ENCODE results near the gene AURKAIP1. TPM values are rescaled to one million over a fixed set of nuclear protein-coding genes. Genes with fewer than 3 reads are reported as not detected.
"Not testable (repeated sequence)": the region's sequence is repeated elsewhere in the genome, so short reads cannot be mapped to it uniquely, and the experiment has no call there.

Gene AURKAIP1
- total RNA-seq, 4 donors from 2014 or later: 13.2 to 75.8 (median 31.1) TPM

DNA sequence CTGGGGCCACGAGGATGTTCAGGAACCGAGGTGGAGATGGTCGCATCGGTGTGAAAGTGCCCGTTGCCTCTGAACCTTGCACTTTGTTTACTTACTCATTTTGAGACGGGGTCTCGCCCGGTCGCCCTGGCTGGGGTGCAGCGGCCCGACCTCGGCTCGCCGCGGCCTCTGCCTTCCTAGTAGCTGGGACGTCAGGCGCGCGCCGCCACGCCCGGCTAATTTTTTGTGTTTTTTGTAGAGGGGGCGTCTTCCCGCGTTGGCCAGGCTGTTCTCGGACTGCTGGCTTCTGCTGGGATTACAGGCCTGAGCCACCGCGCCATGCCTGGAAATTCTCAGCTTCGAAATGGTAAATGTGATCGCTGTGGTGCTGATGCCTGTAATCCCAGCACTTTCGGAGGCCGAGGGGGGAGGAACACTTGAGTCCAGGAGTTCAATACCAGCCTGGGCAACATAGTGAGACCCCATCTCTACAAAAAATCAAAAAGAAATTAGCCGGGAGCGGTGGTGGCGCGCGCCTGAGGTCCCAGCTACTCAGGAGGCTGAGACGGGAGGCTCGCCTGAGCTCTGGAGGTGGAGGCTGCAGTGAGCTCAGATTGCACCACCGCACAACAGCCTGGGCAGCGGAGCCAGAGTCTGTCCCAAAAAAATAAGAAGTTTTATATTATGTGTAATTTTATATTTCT lies 32.8 kb upstream of the AURKAIP1 start:
- Histone ChIP-seq H3K27me3 (no peaks in the 10 kb centered on the region), H3K4me3 (peak overlapping the region; percentile 84 to 88), H3K36me3 (no peaks in the 10 kb centered on the region), H3K9me3 (no peaks in the 10 kb centered on the region), H3K4me1 (peaks cover 7 to 19% of the 10 kb centered on the region in 2 donors), H3K27ac (peak overlapping the region; percentile 72 to 82)
- no peak for TF ChIP-seq POLR2A (IDR thresholded peaks at IDR 0.05)
- TF ChIP-seq, protein P1, sequence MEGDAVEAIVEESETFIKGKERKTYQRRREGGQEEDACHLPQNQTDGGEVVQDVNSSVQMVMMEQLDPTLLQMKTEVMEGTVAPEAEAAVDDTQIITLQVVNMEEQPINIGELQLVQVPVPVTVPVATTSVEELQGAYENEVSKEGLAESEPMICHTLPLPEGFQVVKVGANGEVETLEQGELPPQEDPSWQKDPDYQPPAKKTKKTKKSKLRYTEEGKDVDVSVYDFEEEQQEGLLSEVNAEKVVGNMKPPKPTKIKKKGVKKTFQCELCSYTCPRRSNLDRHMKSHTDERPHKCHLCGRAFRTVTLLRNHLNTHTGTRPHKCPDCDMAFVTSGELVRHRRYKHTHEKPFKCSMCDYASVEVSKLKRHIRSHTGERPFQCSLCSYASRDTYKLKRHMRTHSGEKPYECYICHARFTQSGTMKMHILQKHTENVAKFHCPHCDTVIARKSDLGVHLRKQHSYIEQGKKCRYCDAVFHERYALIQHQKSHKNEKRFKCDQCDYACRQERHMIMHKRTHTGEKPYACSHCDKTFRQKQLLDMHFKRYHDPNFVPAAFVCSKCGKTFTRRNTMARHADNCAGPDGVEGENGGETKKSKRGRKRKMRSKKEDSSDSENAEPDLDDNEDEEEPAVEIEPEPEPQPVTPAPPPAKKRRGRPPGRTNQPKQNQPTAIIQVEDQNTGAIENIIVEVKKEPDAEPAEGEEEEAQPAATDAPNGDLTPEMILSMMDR (IDR thresholded peaks at IDR 0.05): no peak
- no peak for DNase-seq
- intact Hi-C loops (cut with DNase I; ENCODE audit: low total_unique reads): no loop called here

DNA sequence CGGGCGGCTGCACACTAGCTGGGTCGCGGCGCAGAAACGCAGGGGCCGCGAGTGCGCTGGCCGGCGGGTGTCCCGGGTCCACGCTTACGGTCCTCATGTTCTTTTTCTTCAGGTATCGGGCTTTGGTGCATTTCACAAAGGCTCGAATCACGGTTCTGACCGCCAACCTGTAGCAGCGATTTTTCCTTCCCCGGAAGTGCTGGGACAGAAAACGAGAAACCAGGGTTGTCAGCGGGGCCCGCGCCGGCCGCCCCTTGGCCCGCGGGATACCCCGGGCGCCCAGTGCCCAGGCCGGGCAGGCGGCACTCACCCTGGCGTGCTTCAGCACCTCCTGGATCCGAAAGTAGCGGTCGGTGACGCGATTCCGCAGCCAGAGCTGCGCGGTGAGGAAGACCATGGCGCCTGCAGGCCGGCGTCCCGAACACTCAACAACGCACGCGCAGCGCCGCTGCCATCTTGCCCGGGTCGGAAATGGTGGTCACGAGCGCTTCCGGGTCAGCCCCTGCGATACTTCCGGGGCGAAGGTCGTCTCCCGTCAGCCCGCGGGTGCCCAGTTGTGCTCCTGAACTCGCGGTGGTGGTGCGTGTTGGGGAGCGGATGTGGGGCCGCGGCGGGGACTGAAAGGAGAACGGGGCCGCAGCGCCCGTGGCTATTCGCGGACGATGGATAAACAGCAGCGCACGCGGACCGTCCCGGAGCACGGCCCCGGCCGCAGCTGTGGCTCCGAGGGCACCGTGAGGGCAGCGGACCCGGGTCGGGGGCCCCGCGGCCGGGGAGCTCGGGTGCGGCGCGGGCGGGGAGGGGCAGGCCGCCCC lies 32.0 kb upstream of the AURKAIP1 start, which contains the start of gene MRPL20:
Gene MRPL20 (minus strand): TSS at position 473 of the 815 bp plus-strand sequence. CDS start 76 bp downstream, at position 397.
- peaks cover 7 to 19% of the 10 kb centered on the region in 2 donors for H3K4me1 ChIP-seq
- peak within 1 kb of the TSS; percentile 84 to 88 for H3K4me3 ChIP-seq
- H3K27ac ChIP-seq: peak within 1 kb of the TSS; percentile 72 to 82
- H3K27me3 ChIP-seq: no peaks in the 10 kb centered on the region
- peak; percentile 92 to 95 for DNase-seq
- TF ChIP-seq, protein P1 (IDR thresholded peaks at IDR 0.05): peak in 1 of 4 experiments; percentile 35
- peak; percentile 36 to 72 for TF ChIP-seq POLR2A (IDR thresholded peaks at IDR 0.05)
- H3K36me3 ChIP-seq: no peaks in the 10 kb centered on the region
- intact Hi-C loops (cut with DNase I; ENCODE audit: low total_unique reads): no loop called here
- H3K9me3 ChIP-seq: no peaks in the 10 kb centered on the region

DNA sequence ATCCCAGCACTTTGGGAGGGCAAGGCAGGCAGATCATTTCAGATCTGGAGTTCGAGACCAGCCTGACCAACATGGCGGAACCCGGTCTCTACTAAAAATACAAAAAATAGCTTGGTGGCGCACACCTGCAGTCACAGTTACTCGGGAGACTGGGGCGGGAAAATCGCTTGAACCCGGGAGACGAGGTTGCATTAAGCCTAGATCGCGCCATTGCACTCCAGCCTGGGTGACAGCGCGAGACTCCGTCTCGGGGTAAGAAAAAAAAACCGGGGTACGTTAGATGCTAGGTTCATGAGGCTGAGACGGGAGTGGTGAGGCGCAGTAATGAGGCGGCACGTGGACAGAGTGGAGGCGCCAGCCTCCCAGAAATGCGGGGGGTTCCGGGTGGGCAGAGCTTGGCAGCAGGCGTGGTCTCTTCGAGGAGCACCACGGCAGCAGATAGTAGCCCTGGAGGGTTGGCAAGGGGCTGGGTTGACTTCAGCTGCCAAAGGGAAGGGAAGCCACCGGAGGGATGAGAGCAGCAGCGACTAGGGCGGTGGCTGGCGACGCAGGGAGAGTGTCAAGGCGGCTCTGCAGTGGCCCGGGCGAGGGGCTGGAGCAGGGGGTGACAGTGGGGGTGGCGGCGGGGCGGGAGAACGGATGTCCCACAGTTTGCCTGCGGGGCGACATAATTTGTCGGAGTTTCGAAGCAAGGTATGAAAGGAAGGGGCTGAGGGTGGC lies 31.3 kb upstream of the AURKAIP1 start:
- peaks cover 7 to 19% of the 10 kb centered on the region in 2 donors for H3K4me1 ChIP-seq
- intact Hi-C loops (cut with DNase I; ENCODE audit: low total_unique reads): no loop called here
- DNase-seq: no peak
- no peaks in the 10 kb centered on the region for H3K27me3 ChIP-seq
- TF ChIP-seq, protein P1 (IDR thresholded peaks at IDR 0.05): no peak
- TF ChIP-seq POLR2A (IDR thresholded peaks at IDR 0.05): no peak
- peak overlapping the region; percentile 72 to 82 for H3K27ac ChIP-seq
- H3K4me3 ChIP-seq: peak overlapping the region; percentile 84 to 88
- no peaks in the 10 kb centered on the region for H3K9me3 ChIP-seq
- H3K36me3 ChIP-seq: no peaks in the 10 kb centered on the region

DNA sequence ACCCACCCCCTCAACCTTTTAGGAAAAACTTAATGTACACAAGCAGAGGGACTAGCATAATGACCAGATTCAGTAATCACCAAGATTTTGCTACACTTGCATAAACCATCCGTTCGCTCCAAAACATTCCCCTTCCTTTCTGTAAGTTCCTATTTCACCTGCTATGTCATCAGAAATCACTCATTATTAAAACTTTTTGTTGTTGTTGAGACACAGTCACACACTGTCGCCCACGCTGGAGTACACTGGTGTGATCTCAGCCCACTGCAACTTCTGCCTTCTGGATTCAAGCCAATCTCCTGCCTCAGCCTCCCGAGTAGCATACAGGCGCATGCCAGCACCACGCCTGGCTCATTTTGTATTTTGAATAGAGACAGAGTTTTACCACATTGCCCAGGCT lies 28.6 kb upstream of the AURKAIP1 start:
- Histone ChIP-seq H3K36me3 (no peaks in the 10 kb centered on the region), H3K27me3 (no peaks in the 10 kb centered on the region), H3K4me3 (no peak overlapping the region), H3K4me1 (peaks cover 14 to 19% of the 10 kb centered on the region in 2 donors), H3K9me3 (no peaks in the 10 kb centered on the region), H3K27ac (no peak overlapping the region)
- intact Hi-C loops (cut with DNase I; ENCODE audit: low total_unique reads): no loop called here
- no peak for TF ChIP-seq POLR2A (IDR thresholded peaks at IDR 0.05)
- TF ChIP-seq, protein P1 (IDR thresholded peaks at IDR 0.05): no peak
- no peak for DNase-seq

DNA sequence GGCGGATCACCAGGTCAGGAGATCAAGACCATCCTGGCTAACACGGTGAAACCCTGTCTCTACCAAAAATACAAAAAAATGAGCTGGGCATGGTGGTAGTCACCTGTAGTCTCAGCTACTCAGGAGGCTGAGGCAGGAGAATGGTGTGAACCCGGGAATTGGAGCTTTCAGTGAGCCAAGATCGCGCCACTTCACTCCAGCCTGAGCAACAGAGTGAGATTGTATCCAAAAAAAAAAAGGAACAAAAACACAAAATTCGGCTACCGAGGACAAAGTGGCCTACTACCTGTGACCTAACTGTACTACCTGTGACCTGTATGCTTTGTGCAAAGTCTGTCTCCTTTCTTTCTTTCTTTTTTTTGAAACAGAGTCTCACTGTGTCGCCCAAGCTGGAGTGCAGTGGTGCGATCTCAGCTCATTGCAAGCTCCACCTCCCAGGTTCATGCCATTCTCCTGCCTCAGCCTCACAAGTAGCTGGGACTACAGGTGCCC lies 27.9 kb upstream of the AURKAIP1 start:
- H3K4me3 ChIP-seq; H3K27me3 ChIP-seq; DNase-seq; H3K9me3 ChIP-seq; H3K27ac ChIP-seq; intact Hi-C loops (cut with DNase I; ENCODE audit: low total_unique reads); H3K36me3 ChIP-seq: not testable (repeated sequence)
- H3K4me1 ChIP-seq: peaks cover 12 to 19% of the 10 kb centered on the region in 2 donors
